Natural killer cell treated with Interleukin-12 subunit alpha and Interleukin-12 subunit beta and Interleukin-15 and Interleukin-18, amount 100 ng/mL, for 72 hours (primary cell): ENCODE data around the gene PRSS33. TPM values are rescaled to one million over a fixed set of nuclear protein-coding genes. Genes with fewer than 3 reads are reported as not detected.

Experiments
- ATAC-seq, 2 donors: fragments of 150-1000 bp; cut with Tn5 transposase in 1 of 2; sonication (Bioruptor Pico), chemical (Tn5 transposase) in 1 of 2; 2 replicates each; pipeline ENCODE4 v1.10.0; 2021
- DNase-seq: peaks from one replicate; pipeline ENCODE4 v3.0.0; 2022; ENCODE audit warnings: low spot score
- H3K27ac Mint-ChIP-seq, 2 donors: 1 replicate in 1 of 2; 2 replicates in 1 of 2; pipeline ENCODE4 v1.8.0; 2022; ENCODE audit warnings: mixed read lengths in 2 of 2, mild to moderate bottlenecking in 1 of 2, moderate library complexity in 1 of 2
- H3K27me3 Mint-ChIP-seq, 2 donors: 1 replicate in 1 of 2; 2 replicates in 1 of 2; pipeline ENCODE4 v1.8.0; 2022; ENCODE audit warnings: mixed read lengths in 2 of 2
- H3K36me3 Mint-ChIP-seq: one replicate; pipeline ENCODE4 v1.8.0; 2022; ENCODE audit warnings: mixed read lengths
- H3K4me1 Mint-ChIP-seq, 2 donors: 1 replicate in 1 of 2; 2 replicates in 1 of 2; pipeline ENCODE4 v1.8.0; 2022; ENCODE audit warnings: low read depth in 2 of 2, mixed read lengths in 2 of 2, mild to moderate bottlenecking in 1 of 2
- H3K4me3 Mint-ChIP-seq: one replicate; pipeline ENCODE4 v1.8.0; 2022; ENCODE audit warnings: mixed read lengths
- H3K9me3 Mint-ChIP-seq: 2 replicates; pipeline ENCODE4 v1.8.0; 2022; ENCODE audit warnings: mixed read lengths
- total RNA-seq, 2 donors: library from RNA; stranded (reverse); gene quantifications; one replicate each; pipeline ENCODE4 v1.2.3, GENCODE V29; 2022

PRSS33 gene
- total RNA-seq, 2 donors from 2014 or later = not detected

GRCh38 chr16:2736476-2737237, 50.7 kb downstream of the PRSS33 start:
- H3K27ac Mint-ChIP-seq = no peak overlapping the region
- H3K27me3 Mint-ChIP-seq = no peaks in the 10 kb centered on the region
- DNase-seq = no peak
- no peaks in the 10 kb centered on the region for H3K36me3 Mint-ChIP-seq
- no peaks in the 10 kb centered on the region for H3K9me3 Mint-ChIP-seq
- H3K4me1 Mint-ChIP-seq = no peaks in the 10 kb centered on the region
- ATAC-seq = no peak
- no peak overlapping the region for H3K4me3 Mint-ChIP-seq

GRCh38 chr16:2734844-2735515, 52.4 kb downstream of the PRSS33 start:
- no peaks in the 10 kb centered on the region for H3K4me1 Mint-ChIP-seq

More at GRCh38 chr16:2734844-2735515, 52.4 kb downstream of the PRSS33 start:
- Mint-ChIP-seq H3K4me3 (no peak overlapping the region), H3K27ac (no peak overlapping the region), H3K9me3 (no peaks in the 10 kb centered on the region), H3K36me3 (no peaks in the 10 kb centered on the region), H3K27me3 (no peaks in the 10 kb centered on the region)
- ATAC-seq (no peak), DNase-seq (no peak)

Other genes starting within 250 kb of the PRSS33 start
- 10 to 100 TPM; 71.3 to 76.8 TPM for gene PDPK1, start 249.5 kb downstream of the PRSS33 start, total RNA-seq
- 10 to 100 TPM; 46.2 to 65.0 TPM for gene KCTD5, start 105.0 kb downstream of the PRSS33 start, total RNA-seq
- gene PRSS27, start 67.3 kb downstream of the PRSS33 start, total RNA-seq = 1 to 10 TPM; 1.1 to 1.4 TPM
- 1,000 to 10,000 TPM in 1 of 2 donors, 100 to 1,000 TPM in 1; 569 to 1,109 TPM for gene SRRM2, start 34.9 kb downstream of the PRSS33 start, total RNA-seq
- 100 to 1,000 TPM; 196 to 201 TPM for gene ELOB, start 10.3 kb downstream of the PRSS33 start, total RNA-seq
- not detected for gene PRSS41, start 10.9 kb upstream of the PRSS33 start, total RNA-seq
- 10 to 100 TPM in 1 of 2 donors, under 1 TPM in 1; 0.53 to 21.5 TPM for gene PRSS21, start 29.7 kb upstream of the PRSS33 start, total RNA-seq
- gene ZG16B, start 42.7 kb upstream of the PRSS33 start, total RNA-seq = 10 to 100 TPM in 1 of 2 donors, 1 to 10 TPM in 1; 3.8 to 22.1 TPM
- under 1 TPM; 0.86 TPM for gene PRSS22, start 70.6 kb upstream of the PRSS33 start, total RNA-seq
- 10 to 100 TPM; 21.5 to 24.7 TPM for gene FLYWCH2, start 95.7 kb upstream of the PRSS33 start, total RNA-seq
- gene FLYWCH1, start 124.4 kb upstream of the PRSS33 start, total RNA-seq = 10 to 100 TPM; 66.6 to 85.7 TPM
- not detected for gene KREMEN2, start 176.7 kb upstream of the PRSS33 start, total RNA-seq
- gene PAQR4, start 181.8 kb upstream of the PRSS33 start, total RNA-seq = 10 to 100 TPM; 19.7 to 39.1 TPM
- 100 to 1,000 TPM in 1 of 2 donors, 10 to 100 TPM in 1; 76.4 to 251 TPM for gene PKMYT1, start 192.9 kb upstream of the PRSS33 start, total RNA-seq
- under 1 TPM in 1 of 2 donors, not detected in 1; 0.47 TPM for gene CLDN9, start 225.4 kb upstream of the PRSS33 start, total RNA-seq
- not detected for gene CLDN6, start 230.6 kb upstream of the PRSS33 start, total RNA-seq
- 1 to 10 TPM; 6.4 to 6.5 TPM for gene TNFRSF12A, start 232.8 kb upstream of the PRSS33 start, total RNA-seq
- gene HCFC1R1, start 236.4 kb upstream of the PRSS33 start, total RNA-seq = 10 to 100 TPM; 14.3 to 18.4 TPM
- gene THOC6, start 236.5 kb upstream of the PRSS33 start, total RNA-seq = 10 to 100 TPM; 33.6 to 58.8 TPM
- under 1 TPM; 0.50 to 0.67 TPM for gene BICDL2, start 249.4 kb upstream of the PRSS33 start, total RNA-seq